NCI-H748 treated with DMSO at 0.1 percent for 48 hours (cell line): ENCODE data around the gene OBSCN.

Experiments
- DNase-seq: peaks from one replicate; lab custom pipeline; 2025; lab: John Stamatoyannopoulos, UW

Gene OBSCN

DNA sequence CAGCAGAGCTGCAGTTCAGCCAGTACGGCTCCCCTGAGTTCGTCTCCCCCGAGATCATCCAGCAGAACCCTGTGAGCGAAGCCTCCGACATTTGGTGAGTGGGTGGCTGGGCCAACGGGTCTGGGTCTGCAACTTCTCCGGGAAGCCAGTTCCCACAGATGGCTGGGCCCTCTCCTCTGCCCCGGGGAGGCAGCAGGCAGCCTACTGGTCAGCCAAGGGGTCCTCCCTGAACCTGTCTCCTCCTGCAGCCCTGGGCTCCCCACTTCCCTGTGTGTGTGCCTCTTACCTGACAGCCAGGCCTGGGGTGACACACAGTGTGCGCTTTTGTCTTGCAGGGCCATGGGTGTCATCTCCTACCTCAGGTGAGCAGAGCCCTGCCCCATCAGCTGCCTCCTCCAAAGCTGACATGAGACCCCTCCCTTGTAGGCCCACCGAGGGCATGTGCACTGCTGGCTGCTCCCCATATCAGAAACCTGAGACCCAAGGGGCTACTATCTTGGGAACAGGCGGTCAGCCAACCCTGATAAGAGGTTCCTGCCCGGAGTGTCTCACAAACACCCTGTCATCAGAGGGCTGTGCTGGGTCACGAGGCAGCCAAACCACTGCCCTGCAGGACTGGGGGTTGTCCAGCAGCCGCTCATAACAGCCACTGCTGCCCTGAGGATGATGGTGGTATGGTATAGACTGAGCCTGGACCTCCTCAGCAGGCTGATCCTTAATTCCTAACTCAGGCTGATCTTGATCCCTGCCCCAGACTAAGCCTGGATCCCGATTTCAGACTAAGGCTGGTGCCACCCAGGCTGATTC, 161.2 kb downstream of the OBSCN start:
- no peak for DNase-seq

DNA sequence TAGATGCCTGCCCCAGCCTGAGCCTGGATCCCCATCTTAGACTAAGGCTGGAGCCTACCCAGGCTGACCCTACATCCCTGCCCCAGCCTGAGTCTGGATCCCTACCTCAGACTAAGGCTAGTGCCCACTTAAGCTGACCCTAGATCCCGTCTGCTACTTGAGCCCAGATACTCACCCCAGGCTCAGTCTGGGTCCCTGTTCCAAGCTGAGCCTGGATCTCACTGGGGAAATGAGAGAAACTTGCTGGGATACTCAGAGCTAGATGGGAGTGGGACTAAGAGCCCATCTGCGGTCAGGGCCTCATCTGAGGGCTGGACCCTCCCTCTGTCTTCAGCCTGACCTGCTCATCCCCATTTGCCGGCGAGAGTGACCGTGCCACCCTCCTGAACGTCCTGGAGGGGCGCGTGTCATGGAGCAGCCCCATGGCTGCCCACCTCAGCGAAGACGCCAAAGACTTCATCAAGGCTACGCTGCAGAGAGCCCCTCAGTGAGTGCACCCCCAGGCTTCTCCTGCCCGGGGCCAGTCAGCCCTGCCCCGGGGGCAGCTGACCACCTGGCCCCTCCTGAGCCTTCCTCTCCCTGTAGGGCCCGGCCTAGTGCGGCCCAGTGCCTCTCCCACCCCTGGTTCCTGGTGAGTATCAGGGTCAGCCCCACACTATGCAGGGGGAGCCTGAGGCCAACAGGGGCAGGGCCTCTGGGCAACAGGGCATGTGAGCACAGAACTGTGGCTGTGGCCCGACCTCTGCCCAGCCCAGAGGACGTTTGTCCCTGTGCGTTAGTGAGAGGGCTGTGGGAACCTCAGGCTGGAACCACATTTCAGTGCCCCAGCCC, 162.0 kb downstream of the OBSCN start:
- DNase-seq, result no peak

DNA sequence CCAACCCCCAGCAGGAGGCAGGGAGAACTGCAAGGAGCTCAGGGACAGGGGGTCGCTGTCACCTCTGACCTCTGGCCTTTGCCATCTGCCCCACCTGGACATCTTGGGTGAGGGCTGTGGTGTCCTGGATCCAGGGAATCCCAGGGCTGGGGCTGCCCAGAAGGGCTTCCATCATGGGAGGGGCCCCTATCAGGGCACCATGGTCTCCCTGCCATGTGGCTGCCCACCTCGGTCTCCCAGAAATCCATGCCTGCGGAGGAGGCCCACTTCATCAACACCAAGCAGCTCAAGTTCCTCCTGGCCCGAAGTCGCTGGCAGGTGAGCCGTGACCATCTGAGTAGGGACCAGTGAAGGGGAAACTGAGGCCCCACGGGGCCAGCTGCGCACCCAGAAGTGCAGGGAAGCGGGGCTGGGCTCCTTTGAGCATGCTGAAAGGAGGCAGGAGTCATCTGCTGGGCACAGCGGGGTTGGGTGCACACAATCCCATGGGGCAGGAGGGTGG, 162.6 kb downstream of the OBSCN start:
- no peak for DNase-seq

DNA sequence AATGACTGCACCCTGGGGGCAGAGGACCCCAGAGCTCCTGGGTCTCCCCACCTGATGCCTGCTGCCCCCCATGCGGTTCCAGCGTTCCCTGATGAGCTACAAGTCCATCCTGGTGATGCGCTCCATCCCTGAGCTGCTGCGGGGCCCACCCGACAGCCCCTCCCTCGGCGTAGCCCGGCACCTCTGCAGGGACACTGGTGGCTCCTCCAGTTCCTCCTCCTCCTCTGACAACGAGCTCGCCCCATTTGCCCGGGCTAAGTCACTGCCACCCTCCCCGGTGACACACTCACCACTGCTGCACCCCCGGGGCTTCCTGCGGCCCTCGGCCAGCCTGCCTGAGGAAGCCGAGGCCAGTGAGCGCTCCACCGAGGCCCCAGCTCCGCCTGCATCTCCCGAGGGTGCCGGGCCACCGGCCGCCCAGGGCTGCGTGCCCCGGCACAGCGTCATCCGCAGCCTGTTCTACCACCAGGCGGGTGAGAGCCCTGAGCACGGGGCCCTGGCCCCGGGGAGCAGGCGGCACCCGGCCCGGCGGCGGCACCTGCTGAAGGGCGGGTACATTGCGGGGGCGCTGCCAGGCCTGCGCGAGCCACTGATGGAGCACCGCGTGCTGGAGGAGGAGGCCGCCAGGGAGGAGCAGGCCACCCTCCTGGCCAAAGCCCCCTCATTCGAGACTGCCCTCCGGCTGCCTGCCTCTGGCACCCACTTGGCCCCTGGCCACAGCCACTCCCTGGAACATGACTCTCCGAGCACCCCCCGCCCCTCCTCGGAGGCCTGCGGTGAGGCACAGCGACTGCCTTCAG, 163.3 kb downstream of the OBSCN start:
- DNase-seq, result no peak

DNA sequence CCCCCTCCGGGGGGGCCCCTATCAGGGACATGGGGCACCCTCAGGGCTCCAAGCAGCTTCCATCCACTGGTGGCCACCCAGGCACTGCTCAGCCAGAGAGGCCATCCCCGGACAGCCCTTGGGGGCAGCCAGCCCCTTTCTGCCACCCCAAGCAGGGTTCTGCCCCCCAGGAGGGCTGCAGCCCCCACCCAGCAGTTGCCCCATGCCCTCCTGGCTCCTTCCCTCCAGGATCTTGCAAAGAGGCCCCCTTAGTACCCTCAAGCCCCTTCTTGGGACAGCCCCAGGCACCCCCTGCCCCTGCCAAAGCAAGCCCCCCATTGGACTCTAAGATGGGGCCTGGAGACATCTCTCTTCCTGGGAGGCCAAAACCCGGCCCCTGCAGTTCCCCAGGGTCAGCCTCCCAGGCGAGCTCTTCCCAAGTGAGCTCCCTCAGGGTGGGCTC, 163.9 kb downstream of the OBSCN start:
- no peak for DNase-seq

DNA sequence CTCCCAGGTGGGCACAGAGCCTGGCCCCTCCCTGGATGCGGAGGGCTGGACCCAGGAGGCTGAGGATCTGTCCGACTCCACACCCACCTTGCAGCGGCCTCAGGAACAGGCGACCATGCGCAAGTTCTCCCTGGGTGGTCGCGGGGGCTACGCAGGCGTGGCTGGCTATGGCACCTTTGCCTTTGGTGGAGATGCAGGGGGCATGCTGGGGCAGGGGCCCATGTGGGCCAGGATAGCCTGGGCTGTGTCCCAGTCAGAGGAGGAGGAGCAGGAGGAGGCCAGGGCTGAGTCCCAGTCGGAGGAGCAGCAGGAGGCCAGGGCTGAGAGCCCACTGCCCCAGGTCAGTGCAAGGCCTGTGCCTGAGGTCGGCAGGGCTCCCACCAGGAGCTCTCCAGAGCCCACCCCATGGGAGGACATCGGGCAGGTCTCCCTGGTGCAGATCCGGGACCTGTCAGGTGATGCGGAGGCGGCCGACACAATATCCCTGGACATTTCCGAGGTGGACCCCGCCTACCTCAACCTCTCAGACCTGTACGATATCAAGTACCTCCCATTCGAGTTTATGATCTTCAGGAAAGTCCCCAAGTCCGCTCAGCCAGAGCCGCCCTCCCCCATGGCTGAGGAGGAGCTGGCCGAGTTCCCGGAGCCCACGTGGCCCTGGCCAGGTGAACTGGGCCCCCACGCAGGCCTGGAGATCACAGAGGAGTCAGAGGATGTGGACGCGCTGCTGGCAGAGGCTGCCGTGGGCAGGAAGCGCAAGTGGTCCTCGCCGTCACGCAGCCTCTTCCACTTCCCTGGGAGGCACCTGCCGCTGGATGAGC, 164.5 kb downstream of the OBSCN start:
- DNase-seq, result no peak

- no peak for DNase-seq
Observed at GRCh38 chr1:228373004-228373680, 165.3 kb downstream of the OBSCN start.

DNA sequence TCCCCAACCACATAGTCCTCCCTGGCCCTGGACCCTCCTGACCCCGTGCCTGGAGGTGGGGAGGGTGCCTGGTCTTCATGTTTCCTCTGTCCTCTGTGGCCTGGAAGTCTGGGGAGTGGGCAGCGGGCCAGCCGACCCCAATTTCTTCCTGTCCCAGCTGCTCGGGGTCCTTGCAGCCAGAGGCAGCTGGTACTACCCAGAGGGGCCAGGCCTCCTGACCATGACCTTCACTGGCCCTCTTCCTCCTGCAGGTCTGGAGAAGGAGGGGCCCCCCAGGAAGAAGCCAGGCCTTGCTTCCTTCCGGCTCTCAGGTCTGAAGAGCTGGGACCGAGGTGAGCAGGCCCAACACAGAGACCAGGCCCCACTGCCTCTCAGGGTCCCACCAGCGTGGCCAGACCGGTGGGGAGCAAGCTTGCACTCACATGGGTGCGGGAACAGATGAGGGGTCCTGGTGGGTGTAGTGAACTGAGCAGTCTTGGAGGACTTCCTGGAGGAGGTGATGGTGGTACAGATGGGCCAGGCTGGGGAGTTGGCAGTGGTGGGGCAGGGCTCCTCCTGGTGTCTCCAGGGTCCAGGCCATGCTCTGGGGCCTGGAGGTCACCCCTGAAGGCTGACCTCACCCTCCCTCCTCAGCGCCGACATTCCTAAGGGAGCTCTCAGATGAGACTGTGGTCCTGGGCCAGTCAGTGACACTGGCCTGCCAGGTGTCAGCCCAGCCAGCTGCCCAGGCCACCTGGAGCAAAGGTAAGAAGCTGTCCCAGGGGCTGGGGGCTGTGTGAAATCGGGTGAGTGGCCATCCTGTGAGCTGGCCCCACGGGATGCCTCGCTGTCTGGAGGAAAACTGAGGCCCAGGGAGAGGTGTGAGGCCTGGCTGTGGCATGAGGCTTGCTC, 166.1 kb downstream of the OBSCN start:
- DNase-seq, result no peak

DNA sequence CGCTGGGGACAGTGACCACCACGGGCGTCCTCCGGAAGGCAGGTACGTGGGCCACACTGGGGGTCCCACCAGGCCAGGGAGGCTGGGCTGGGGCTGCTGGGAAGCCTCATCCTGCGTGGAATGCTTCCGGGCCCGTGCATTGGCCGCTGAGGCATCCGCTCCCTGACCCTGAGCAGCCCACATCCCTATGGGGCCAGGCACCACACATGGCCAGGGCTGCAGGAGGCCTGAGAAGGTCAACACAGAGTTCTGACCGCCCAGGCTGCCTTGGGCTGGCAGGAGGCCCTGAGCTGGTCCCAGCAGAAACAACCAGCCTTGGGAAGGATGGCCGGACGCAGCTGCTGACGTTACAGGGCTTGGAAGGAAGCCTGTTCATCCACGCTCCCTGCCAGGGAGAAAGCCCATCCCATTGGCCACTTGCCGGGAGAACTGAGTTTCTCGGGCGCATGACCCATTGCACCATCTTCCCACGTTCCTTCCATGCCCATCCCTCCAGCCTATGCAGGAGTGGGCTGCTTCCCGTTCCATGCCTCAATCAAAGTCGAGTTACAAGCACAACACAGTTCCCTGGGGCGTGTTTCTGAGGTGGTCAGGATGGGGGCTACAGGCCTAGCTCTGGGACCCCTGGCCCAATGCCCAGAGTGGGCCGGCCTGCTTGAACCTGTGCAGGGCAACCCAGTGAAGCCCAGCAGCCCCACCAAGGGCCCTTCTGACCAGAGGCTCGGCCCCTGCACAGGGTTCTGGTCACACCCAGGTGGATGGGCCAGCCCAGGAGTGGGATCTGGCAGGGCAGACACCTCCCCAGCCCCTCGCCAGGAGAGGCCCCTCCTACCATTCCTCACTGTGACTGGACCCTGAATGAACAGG, 167.1 kb downstream of the OBSCN start:
- DNase-seq, result no peak

DNA sequence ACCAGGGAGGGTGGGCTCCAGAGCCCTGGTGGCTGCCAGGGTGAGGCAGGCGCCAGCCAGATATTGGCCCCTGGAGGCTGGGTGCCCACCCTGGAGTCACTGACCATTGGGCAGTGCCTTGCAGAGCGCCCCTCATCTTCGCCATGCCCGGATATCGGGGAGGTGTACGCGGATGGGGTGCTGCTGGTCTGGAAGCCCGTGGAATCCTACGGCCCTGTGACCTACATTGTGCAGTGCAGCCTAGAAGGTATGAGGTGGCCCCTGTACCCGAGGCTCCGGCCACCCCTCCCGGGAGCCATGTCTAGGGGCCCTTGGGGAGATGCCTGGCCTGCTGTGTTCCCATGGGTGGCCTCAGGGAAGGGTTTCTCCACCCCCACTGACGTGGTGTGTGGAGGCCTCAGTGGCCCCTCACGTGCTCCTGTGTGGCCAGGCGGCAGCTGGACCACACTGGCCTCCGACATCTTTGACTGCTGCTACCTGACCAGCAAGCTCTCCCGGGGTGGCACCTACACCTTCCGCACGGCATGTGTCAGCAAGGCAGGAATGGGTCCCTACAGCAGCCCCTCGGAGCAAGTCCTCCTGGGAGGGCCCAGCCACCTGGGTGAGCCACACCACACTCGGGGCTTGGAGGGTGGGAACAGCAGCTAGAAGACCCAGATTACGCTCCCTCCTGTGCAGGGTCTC, 167.9 kb downstream of the OBSCN start:
- DNase-seq, result no peak

DNA sequence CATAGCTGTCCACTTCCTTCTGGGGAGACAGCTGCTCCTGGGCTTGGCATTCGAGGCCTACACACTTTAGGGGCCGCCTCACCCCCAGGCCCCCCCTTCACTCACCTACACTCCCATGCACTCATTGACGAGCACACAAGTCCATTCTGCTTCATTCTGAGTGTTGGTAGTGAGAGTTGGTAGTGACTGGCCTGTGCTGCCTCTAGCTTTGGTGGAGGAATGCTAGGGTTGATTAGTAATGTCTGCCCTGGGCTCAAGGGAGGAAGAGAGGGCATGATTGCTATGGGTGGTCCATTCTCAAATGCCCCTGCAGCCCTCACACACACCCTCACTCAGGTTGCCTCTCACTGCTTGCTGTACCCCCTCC, 168.4 kb downstream of the OBSCN start:
- DNase-seq, result no peak

- no peak for DNase-seq
Observed at GRCh38 chr1:228376651-228377631, 169.1 kb downstream of the OBSCN start.

DNA sequence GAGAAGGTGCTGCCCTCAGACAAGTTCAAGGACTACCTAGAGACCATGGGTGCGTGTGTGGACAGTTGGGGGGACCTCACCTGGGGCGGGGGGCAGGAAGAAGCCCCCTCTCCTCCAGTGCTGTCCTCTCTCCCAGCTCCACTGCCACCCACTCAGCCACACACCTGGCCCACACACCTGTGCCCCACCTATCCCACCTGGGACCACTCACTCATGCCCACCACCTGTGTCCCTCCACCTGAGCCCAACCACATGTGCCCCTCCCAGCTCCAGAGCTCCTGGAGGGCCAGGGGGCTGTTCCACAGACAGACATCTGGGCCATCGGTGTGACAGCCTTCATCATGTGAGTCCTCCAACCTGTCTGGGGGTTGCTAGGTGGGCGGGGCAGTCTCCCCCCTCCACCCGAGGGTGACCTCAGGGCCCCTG, 169.8 kb downstream of the OBSCN start:
- no peak for DNase-seq

GRCh38 chr1:228378090-228378872, 170.4 kb downstream of the OBSCN start:
- peak; percentile 50 for DNase-seq

DNA sequence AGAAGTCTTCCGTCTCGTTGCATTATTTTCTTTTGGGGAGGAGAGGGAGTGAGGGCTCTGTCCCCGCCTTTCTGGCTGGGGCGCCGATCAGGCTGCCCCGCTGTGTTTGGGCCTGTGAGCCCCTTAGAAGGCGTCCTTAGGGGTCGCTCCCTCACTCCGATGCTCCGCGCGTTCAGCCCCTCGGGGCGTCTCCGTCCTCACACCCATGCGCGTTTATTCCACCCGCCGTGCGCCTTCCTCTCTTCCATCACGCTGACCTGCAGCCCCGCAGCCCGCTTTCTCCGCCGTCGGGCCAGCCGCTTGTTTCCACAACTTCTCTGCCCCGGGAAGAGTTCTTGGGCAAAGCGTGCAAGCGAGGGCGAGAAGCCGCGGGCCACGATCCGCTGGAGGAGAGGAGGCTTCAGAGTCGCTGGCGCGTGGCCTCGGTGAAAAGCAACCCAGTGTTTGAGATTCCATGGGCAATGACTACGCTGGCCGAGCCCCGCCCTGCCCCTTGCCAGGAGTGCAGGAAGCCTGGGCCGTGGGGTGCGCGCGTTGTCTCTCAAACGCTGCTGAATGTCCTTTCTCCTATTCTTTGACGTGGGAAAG, 171.1 kb downstream of the OBSCN start:
- no peak for DNase-seq

GRCh38 chr1:228379666-228380065, 171.8 kb downstream of the OBSCN start:
- DNase-seq, result no peak
